HG02884 (cell line): Measurements from ENCODE around the gene PRR33.

Source experiments
- ATAC-seq: cut with Tn5 transposase; IDR thresholded peaks from one replicate; pipeline ENCODE4 v1.9.1; 2021; ENCODE audit warnings: mild to moderate bottlenecking, moderate library complexity; ENCODE audit not compliant: unreplicated experiment

The PRR33 gene

DNA sequence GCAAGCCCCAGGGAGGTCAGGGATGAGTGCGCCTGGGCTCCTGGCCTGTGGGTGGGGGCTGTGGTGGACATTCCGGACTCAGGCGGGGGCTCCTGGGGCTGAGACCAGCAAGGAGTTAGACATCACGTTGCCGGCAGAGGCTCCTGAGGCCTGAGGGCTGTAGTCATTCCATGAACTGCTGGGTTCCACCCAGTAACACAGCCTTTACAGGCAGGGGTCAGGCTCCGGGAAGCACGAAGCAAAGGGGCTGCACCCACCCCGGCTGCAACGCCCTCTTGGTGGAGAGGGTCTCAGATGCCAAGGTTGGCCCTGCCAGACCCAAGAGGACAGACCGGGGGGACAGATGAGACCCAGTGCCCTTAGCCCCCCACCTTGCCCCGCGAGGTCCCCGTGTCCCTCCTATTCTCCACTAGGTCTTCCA is 36.8 kb upstream of the PRR33 start:
- no peak for ATAC-seq

- ATAC-seq = no peak
Observed at GRCh38 chr11:1927848-1928469, 36.3 kb upstream of the PRR33 start.

DNA sequence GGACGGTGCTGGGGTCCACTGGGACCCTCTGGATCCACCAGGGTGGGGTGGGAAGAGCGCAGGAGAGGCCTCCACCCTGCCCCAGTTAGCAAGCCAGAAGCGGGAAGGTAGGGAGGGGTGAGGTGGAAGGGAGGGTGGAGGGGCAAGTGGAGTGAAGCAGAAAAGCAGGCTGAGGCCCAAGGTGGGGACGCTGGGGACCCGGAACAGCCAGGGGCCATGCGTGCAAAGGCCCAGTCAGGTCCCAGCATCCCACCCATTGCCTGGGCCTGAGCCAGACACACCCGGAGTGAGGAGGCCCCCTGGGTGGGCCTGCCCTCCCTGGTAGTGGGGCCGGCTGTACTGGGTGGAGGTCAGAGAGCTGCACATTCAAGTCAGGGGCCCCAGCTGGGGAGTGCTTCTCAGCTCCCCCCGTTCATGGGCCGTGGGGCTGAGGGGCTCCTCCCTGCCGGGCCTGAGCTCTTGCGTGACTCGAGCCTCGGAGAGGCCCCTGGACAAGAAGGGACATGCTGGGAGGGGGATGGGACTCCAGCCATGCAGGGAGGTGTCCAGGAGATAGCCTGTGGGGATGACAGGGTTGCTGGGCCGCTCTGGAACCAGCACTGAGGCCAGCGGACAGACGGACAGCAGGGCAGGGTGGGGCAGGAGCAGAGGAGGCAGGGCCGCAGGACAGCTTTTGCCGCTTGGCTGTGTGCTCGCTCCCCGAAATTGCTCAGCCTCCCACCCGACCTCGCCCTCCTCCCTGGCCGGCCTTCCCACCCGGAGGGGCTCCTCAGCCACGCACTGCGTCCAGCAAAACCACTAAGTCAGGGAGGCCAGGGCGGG is 35.5 kb upstream of the PRR33 start:
- ATAC-seq = no peak

DNA sequence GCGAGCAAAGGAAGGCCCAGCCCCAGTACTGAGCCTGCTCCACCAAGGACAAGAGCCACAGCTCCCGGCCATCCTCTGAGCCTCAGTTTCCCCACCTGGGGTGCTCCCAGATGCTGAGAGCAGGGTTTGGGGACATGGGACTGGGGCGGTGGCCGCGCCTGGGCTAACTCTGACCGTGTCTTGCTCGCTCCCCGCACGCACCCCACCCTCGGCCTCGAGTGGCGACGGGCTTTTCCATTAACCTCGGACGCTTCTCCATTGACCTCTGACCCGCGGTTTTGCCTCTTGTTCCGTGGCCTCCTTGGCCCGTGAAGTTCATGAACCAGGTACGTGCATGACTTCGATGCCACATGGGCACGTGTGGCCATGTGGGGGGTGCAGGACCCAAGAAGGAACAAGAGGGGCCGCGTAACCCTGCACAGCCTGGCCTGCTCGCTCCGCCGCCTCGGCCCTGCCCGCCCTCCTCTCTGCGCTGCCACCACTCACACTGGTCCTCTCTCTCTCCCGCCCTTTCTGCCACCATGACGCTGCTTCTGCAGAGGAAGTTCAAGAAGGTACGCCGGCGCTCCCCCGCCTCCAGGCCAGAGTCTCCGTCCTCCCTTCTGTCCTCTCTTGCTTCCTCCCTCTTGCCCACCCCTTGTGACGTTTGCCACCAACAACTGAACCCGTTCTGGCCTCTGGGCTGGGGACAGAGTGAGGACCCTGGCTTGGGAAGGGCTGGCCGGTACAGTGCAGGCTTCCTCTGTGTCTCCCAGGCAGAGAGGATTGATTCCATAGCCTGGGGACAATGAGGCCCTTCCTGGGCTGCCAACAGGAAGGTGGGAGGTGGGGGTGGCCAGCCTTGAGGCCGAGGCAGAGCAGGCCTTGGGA is 34.7 kb upstream of the PRR33 start:
- ATAC-seq = no peak

DNA sequence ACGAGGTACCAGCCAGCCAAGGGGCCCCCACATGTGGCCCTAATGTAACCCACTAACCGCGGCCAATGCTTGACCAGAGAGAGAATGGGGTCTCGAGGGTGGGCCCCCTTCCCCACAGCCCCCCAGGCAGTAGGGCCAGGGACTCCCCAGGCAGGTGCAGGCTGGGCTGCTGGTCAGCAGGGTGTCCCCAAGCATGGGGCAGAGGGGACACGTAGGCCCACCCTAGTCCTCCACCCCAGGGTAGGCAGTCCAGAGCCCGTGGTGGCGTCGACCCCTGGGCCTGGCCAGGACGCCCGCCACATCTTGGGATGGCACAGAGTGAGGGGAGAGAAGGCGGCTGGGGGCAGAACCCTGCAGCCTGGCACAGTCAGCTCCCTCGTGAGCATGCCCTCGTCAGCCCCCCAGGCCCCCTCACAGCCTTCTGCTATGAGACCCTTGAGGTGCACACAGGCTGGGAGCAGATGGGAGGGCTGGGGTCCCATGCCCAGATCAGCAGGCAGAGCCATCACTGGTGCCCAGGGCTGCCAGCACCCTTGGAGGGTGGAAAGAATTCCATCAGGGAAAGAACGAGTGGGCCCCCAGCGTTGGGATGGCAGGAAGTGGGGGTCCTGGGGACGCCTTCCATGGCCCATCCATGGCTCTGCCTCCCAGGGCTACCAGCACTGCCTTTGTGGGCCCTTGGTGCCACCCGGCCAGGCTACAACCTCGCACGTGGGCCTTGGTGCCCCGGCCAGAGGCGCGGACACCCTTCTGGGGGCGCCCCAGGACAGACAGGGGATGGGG is 33.9 kb upstream of the PRR33 start:
- no peak for ATAC-seq

DNA sequence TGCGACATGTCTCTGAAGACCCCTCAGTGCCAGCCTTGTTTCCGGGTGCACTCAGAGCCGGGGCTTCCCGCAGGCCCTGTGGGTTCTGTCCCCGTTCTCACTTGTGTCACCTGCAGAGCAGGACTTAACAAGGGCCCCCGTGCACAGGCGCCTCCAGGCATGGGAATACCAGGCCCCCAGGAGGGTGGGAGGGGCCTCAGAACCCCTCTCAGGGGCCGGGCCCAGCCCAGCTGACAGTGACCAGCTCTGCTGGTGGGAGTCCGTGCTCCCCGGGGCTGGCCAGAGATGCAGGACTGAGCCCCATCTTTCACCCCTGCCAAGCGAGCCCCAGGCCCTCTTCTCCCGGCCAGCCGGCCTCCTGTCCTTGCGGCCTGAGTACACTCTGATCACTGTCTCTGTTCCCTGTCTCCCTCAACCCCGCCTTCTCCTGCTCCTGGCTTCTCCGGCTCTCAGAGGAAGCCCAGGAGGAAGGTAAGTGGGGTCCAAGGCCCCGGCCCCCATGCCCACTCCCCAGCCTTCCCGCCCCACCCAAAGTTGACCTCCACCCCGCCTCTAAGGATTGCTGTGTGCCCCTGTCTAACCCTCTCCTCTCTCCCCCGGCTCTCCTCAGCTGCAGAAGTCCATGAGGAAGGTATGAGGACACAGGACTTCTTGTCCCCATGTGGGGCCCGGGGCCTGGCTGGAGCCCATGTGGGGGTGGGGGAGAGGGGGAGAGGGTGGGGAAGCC is 33.1 kb upstream of the PRR33 start:
- no peak for ATAC-seq

DNA sequence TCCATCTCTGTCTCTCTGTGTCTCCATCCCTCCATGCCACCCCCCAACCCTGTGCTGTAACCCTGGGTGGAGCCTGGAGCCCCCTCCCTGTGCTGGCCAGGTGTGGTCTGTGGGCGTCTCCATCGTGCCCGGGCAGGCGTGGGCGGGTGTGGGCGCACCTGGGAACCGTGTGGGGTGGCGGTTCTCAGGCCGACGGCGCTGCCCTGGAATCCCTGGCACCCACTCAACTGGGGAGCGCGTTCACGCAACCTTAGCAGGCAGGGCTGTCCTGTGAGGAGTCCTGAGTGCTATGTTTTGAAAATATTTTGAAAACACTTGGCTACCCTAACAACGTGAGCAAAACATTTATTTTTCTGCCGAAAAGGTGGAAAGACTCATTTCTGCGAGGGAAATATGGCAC is 32.5 kb upstream of the PRR33 start:
- ATAC-seq = no peak

DNA sequence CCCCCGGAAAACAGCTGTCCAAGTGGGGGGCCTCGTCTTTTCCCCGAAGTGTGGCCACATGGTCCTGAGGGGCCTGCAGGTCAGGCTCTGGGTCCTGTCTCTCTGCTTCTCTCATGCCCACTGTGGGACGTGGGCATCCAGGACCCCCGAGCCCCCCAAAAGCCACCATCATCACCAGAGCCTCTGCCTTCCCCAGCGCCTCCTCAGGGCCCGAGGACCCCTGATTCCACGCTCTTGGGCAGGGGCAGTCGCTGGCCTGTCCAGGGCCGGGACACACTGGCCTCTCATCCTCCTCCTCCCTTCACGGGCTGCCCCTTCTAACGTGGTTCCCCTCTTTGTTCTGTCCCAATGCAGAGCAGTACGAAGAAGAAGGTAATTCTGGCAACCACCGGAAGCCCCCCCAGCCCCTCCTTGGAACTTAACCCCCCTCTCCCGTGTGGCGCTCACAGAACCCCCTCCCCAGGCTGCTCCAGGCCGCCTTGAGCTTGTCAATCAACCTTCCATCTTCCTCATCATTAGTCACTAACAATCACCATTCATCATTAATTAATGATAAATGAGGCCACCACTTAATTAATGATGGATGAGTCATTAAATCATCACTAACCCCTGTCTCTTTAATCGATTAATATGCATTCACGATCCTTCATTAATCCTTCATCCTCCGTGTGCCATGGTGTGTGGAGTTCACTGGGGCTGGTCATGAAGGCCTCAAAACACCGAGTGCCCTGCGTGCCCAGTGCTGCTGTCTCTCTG is 31.7 kb upstream of the PRR33 start:
- no peak for ATAC-seq

- no peak for ATAC-seq
Observed at GRCh38 chr11:1922481-1923081, 30.9 kb upstream of the PRR33 start.

DNA sequence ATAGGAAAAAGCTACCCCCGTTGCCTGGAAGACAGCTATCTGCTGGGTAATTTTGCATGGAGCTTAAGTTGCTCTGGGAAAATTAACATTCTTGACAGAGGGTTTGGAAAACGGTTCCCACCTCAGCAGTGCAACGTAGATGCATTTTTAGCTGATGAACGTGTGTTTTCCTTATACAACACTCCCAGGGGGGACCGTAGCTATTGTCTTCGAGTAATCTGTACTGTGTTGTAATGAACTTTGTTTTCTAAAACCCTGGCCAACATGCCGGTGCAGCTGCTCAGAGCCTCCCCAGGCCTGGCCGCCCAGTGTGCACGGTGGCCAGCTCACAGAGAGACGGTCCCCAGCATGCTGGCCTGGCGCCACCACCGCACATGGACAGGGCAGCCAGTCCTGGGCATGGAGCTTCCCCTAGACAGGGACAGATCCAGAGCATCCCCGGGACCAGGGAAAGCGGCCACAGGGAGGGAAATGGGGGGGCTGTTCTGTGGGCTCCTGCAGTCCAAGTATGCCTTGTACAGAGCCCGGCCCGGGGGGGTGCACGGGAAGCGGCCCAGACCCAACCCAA is 30.0 kb upstream of the PRR33 start:
- ATAC-seq = no peak

DNA sequence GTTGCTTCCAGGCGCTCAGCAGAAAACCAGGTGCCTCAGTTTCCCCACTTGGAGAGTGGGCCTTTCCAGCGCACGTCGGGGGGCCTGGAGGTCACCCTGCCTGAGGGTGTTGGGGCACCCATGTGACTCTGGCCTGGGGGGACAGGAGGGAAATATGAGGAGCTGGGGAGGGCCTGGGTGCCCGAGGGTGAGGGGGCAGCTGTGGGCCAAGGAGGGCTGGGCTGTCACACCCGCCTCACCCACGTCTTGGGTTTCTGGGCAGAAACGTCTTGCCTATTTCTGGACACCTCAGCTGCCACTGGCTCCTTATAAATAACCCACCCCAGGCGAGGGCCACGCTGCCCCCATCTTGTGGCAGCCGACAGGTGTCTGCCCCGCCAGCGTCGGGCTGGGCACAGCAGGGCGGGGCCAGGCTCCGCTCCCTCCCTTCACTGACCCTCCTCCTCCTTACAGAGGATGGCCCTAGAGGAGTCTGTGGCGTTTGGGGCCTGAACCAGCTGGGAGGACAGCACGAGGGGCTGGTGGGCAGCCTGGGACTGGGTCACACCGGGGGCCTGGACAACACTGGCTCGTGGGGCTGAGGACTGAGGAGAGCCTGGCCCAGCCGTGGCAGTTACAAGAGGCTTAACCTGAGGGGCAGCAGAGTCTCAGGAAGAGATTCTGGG is 29.3 kb upstream of the PRR33 start:
- ATAC-seq = no peak

DNA sequence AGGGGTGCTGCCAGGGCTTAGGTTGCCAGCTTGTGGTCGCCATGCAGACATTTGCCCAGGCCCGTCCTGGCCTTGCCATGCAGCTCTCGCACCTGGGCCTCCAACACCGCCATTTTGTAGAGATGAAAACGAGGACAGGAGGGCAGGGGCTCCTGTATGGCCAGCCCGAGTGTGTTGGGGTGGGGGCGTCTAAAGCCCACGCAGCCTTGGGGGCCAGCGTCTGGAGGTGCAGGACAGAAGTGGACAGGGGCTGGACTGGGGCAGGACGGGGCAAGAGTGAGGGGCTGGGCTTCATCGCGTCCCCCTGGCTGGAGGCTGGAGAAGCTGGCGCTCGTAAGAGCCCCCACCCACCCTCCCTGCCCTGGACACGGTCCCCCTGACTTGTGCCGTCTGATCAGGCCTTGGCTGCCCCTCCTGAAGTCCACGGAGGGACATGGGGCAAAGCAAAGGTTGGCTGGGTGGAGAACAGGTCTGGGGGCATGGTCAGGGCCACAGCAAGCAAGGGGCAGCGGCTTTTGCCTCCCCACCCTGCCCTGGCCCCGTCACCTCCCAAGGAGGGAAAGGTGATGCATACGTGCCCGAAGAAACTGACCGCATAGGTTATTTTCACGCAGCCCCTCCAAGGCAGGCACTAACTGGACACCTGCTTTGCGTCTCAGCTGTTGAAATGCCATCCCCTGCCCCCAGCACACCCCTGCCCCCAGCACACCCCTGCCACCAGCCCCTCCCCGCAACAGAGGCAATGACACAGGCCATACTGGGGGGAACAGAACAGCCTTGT is 28.6 kb upstream of the PRR33 start:
- no peak for ATAC-seq

- no peak for ATAC-seq
Observed at GRCh38 chr11:1919391-1920127, 27.9 kb upstream of the PRR33 start, which contains the start of gene TNNT3. TSS of gene TNNT3 (plus strand) at chr11:1919703. CDS start at chr11:1922875, 3,172 bp downstream.

GRCh38 chr11:1918436-1919315 is 27.0 kb upstream of the PRR33 start:
- ATAC-seq = no peak

GRCh38 chr11:1917523-1918435 is 26.1 kb upstream of the PRR33 start:
- no peak for ATAC-seq
